ENCODE data around the gene MBD3L5. TPM values are rescaled to one million over a fixed set of nuclear protein-coding genes. Genes with fewer than 3 reads are reported as not detected.
A peak's percentile ranks its signal among the peaks of the same experiment; 100 is the strongest.
"Not testable (repeated sequence)": the region's sequence is repeated elsewhere in the genome, so short reads cannot be mapped to it uniquely, and the experiment has no call there.

MBD3L5 gene
- total RNA-seq, 6 experiments from 2014 or later = not detected

DNA sequence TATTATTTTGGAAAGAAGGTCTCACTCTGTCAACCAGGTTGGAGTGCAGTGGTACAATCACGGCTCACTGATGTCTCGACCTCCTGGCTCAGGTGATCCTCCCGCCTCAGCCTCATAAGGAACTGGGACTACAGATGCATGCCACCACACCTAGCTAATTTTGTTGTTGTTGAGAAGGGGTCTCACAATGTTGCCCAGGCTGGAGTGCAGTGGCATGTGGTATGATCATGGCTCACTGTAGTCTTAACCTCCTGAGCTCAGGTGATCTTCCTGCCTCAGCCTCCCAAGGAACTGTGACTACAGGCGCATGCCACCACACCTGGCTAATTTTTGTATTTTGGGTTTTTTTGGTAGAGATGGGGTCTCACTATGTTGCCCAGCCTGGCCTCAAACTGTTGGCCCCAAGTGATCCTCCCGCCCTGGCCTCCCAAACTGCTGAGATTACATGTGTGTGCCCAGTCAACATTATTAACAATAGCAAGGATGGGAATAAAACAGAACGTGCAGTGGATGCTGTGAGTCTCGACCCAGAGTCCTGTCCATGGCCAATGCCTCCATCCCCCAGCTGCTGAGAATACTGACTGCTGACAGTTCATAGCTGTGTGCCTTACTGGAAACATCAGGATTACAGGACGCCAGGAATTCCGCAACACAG lies 33.5 kb downstream of the MBD3L5 start:
- no peaks in the 10 kb centered on the region for H3K36me3 Mint-ChIP-seq (ENCODE audit: low read depth)
- DNase-seq = no peak
- H3K9me3 Mint-ChIP-seq = no peaks in the 10 kb centered on the region
- H3K27ac Mint-ChIP-seq = no peak overlapping the region
- TF ChIP-seq, protein P1, sequence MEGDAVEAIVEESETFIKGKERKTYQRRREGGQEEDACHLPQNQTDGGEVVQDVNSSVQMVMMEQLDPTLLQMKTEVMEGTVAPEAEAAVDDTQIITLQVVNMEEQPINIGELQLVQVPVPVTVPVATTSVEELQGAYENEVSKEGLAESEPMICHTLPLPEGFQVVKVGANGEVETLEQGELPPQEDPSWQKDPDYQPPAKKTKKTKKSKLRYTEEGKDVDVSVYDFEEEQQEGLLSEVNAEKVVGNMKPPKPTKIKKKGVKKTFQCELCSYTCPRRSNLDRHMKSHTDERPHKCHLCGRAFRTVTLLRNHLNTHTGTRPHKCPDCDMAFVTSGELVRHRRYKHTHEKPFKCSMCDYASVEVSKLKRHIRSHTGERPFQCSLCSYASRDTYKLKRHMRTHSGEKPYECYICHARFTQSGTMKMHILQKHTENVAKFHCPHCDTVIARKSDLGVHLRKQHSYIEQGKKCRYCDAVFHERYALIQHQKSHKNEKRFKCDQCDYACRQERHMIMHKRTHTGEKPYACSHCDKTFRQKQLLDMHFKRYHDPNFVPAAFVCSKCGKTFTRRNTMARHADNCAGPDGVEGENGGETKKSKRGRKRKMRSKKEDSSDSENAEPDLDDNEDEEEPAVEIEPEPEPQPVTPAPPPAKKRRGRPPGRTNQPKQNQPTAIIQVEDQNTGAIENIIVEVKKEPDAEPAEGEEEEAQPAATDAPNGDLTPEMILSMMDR (IDR thresholded peaks at IDR 0.05) = no peak
- no peaks in the 10 kb centered on the region; the same call in 1 of the 2 replicates for H3K27me3 Mint-ChIP-seq (ENCODE audit: insufficient read depth)
- peaks cover 16% of the 10 kb centered on the region for H3K4me1 Mint-ChIP-seq (ENCODE audit: low read depth)
- no peak overlapping the region for H3K4me3 Mint-ChIP-seq

GRCh38 chr19:7067122-7067521 lies 36.7 kb downstream of the MBD3L5 start:
- not testable (repeated sequence) for H3K36me3 Mint-ChIP-seq (ENCODE audit: low read depth); H3K4me3 Mint-ChIP-seq; DNase-seq; H3K27ac Mint-ChIP-seq; H3K9me3 Mint-ChIP-seq; H3K27me3 Mint-ChIP-seq (ENCODE audit: insufficient read depth)
- TF ChIP-seq, protein P1 (IDR thresholded peaks at IDR 0.05) = peak; percentile 51
- peaks cover 20% of the 10 kb centered on the region for H3K4me1 Mint-ChIP-seq (ENCODE audit: low read depth)

DNA sequence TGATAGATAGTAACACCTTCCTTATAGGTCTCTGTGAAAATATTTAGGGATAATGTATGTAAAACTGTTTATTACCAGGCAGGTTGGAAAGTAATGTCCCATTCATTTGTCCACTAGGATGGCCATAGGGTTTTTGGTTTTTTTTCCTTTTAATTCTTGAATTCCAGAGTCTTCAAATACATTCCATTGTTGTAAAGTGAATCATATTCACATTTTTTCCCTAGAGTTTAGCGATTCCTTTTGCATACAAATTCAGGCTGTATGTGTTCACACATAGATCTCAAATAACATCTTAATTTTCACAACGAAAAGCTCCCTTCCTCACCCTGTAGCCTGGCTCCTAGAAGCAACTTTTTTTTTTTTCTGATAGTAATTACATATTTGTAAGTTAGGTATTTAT lies 37.3 kb downstream of the MBD3L5 start:
- Mint-ChIP-seq H3K27ac (peak overlapping the region; percentile 13; the same call in 1 of the 2 replicates), H3K36me3 (ENCODE audit: low read depth) (peaks cover 6% of the 10 kb centered on the region), H3K9me3 (peaks cover 6% of the 10 kb centered on the region), H3K4me1 (ENCODE audit: low read depth) (peaks cover 20% of the 10 kb centered on the region), H3K4me3 (no peak overlapping the region; the same call in 1 of the 2 replicates), H3K27me3 (ENCODE audit: insufficient read depth) (peaks cover 4% of the 10 kb centered on the region)
- TF ChIP-seq, protein P1 (IDR thresholded peaks at IDR 0.05) = no peak
- peak; percentile 36 for DNase-seq

- no peak for DNase-seq
- TF ChIP-seq, protein P1 (IDR thresholded peaks at IDR 0.05) = no peak
Observed at GRCh38 chr19:7068599-7068998, 38.2 kb downstream of the MBD3L5 start.

GRCh38 chr19:7069042-7069903 lies 38.9 kb downstream of the MBD3L5 start, which contains the start of gene ZNF557:
Gene ZNF557, plus strand, starts transcription at chr19:7069703. Its CDS starts 5,372 bp downstream, at chr19:7075075.
- Mint-ChIP-seq H3K9me3 (peaks cover 9% of the 10 kb centered on the region), H3K36me3 (ENCODE audit: low read depth) (peaks cover 17% of the 10 kb centered on the region), H3K4me3 (peak within 1 kb of the TSS; percentile 96)

More at GRCh38 chr19:7068599-7068998, 38.2 kb downstream of the MBD3L5 start:
- peak overlapping the region; percentile 92 for H3K27ac Mint-ChIP-seq
- H3K27me3 Mint-ChIP-seq (ENCODE audit: insufficient read depth) = peaks cover 4% of the 10 kb centered on the region
- H3K4me1 Mint-ChIP-seq (ENCODE audit: low read depth) = peaks cover 20% of the 10 kb centered on the region
- peaks cover 6% of the 10 kb centered on the region for H3K9me3 Mint-ChIP-seq
- H3K4me3 Mint-ChIP-seq = peak overlapping the region; percentile 96
- peaks cover 11% of the 10 kb centered on the region for H3K36me3 Mint-ChIP-seq (ENCODE audit: low read depth)

More at GRCh38 chr19:7069042-7069903, 38.9 kb downstream of the MBD3L5 start, which contains the start of gene ZNF557:
- H3K27me3 Mint-ChIP-seq (ENCODE audit: insufficient read depth) = peaks cover 4% of the 10 kb centered on the region
- peak within 1 kb of the TSS; percentile 92 for H3K27ac Mint-ChIP-seq
- peaks cover 20% of the 10 kb centered on the region for H3K4me1 Mint-ChIP-seq (ENCODE audit: low read depth)
- DNase-seq = peak; percentile 96
- TF ChIP-seq, protein P1 (IDR thresholded peaks at IDR 0.05) = no peak
